Natural killer cell (primary cell): ENCODE results near the gene SMIM44. TPM values are rescaled to one million over a fixed set of nuclear protein-coding genes. Genes with fewer than 3 reads are reported as not detected.

Experiments used
- ATAC-seq, 3 donors: fragments of 150-1000 bp in 2 of 3; fragments of 200-7000 bp in 1 of 3; cut with Tn5 transposase; 1 replicate in 1 of 3; 2 replicates in 2 of 3; pipeline ENCODE4 v1.10.0; 2021; ENCODE audit warnings: mild to moderate bottlenecking in 2 of 3, moderate library complexity in 2 of 3
- DNase-seq, 2 donors: peaks; one replicate each; pipeline versions ENCODE4 v3.0.0 to v3.0.0-alpha.2; 2013 to 2021; ENCODE audit warnings: mixed read lengths in 1 of 2
- H3K27ac ChIP-seq: one replicate; pipeline ENCODE4 v1.5.1; 2013; ENCODE audit warnings: mild to moderate bottlenecking, low read length
- H3K27me3 ChIP-seq: one replicate; pipeline ENCODE4 v1.6.1; 2013; ENCODE audit warnings: low read length; ENCODE audit not compliant: control insufficient read depth, insufficient read depth
- H3K36me3 ChIP-seq: one replicate; pipeline ENCODE4 v1.6.1; 2013; ENCODE audit warnings: low read length; ENCODE audit not compliant: control insufficient read depth, insufficient read depth
- H3K4me1 ChIP-seq: one replicate; pipeline ENCODE4 v1.6.1; 2013; ENCODE audit warnings: low read length; ENCODE audit not compliant: control insufficient read depth, insufficient read depth
- H3K4me3 ChIP-seq: one replicate; pipeline ENCODE4 v1.5.1; 2013; ENCODE audit warnings: low read length
- H3K9me3 ChIP-seq: one replicate; pipeline ENCODE4 v1.6.1; 2013; ENCODE audit warnings: low read length; ENCODE audit not compliant: control insufficient read depth, insufficient read depth
- H3K27ac Mint-ChIP-seq, 2 donors: one replicate each; pipeline ENCODE4 v1.8.0; 2022; ENCODE audit warnings: mild to moderate bottlenecking in 2 of 2, mixed read lengths in 2 of 2, moderate library complexity in 1 of 2
- H3K27me3 Mint-ChIP-seq, 2 donors: one replicate each; pipeline ENCODE4 v1.8.0; 2022; ENCODE audit warnings: low read depth in 2 of 2, mixed read lengths in 2 of 2
- H3K36me3 Mint-ChIP-seq: one replicate; pipeline ENCODE4 v1.8.0; 2022; ENCODE audit warnings: mixed read lengths
- H3K4me1 Mint-ChIP-seq, 2 donors: one replicate each; pipeline ENCODE4 v1.8.0; 2022; ENCODE audit warnings: mixed read lengths in 2 of 2
- H3K4me3 Mint-ChIP-seq: one replicate; pipeline ENCODE4 v1.8.0; 2022; ENCODE audit warnings: mild to moderate bottlenecking, moderate library complexity, mixed read lengths
- H3K9me3 Mint-ChIP-seq, 2 donors: one replicate each; pipeline ENCODE4 v1.8.0; 2022; ENCODE audit warnings: mixed read lengths in 2 of 2
- WGBS: methylation state at CpG from one replicate; pipeline ENCODE4 v1.1.7; 2013; ENCODE audit warnings: missing lambda C conversion rate; ENCODE audit not compliant: insufficient coverage; 5-methylcytosine and 5-hydroxymethylcytosine counted together
- intact Hi-C: fragments of 100-400 bp; cut with micrococcal nuclease; formaldehyde crosslinking; loops from one replicate; pipeline ENCODE4 v1.14.2; 2022
- total RNA-seq, 4 donors: library from RNA; stranded (reverse); fragments of 120-200 nt in 1 of 4; gene quantifications; one replicate each; pipeline versions ENCODE4 v1.2.3 to v1.2.4, GENCODE V29; 2013 to 2022
- TF ChIP-seq, protein P1 (sequence below): fragments of 200-600 bp; IDR thresholded peaks from one replicate; pipeline ENCODE4 v1.8.0; 2022; ENCODE audit warnings: antibody characterized with exemption

SMIM44 gene
- total RNA-seq, 3 donors from 2014 or later (not counting 1 experiment from before 2014, with no cell fraction given), result not detected

DNA sequence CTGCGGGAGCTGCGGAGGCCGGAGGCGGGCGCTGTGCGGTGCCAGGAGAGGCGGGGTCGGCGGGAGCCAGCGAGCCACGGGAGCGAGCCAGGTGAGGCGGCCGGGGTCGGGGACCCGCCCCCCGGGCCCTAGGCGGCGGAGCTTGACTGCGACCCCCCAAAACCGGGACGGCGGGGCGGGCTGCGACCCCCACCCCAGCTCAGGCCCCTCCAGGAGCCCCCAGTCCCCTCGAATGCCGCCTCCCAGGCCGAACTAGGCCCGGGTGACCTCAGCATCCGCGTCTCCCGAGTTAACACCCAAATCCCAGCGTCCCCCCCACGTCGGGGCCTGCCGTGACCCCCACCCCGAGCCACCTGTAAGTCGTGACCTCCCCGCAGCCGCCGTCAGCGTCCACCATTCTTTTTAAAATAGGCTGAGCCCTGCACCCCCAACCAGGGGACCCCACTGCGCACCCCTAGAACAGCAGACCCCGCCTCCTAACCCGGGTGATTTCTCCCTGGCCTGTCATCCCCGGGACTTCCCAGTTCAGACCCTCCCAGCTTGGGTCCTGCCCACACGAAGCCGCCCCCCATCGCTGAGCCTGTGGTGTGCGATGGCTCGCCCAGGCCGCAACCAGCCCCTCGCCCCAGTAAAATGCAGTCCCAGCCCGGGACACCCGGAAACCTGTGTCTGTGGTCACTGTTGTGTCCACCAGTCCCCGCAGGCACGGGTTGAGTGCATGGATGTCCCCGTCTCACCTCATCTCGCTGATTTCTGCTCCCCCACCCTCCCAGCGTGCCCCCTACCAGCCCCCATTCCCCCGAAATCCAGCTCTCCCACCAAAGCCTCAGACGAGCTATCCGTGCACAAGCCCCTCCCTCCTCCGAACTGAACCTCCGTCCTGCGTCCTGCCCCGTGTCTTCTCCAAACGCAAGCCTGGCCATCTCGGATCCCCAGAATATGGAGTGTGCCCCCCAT is 23.4 kb upstream of the SMIM44 start:
- TF ChIP-seq, protein P1, sequence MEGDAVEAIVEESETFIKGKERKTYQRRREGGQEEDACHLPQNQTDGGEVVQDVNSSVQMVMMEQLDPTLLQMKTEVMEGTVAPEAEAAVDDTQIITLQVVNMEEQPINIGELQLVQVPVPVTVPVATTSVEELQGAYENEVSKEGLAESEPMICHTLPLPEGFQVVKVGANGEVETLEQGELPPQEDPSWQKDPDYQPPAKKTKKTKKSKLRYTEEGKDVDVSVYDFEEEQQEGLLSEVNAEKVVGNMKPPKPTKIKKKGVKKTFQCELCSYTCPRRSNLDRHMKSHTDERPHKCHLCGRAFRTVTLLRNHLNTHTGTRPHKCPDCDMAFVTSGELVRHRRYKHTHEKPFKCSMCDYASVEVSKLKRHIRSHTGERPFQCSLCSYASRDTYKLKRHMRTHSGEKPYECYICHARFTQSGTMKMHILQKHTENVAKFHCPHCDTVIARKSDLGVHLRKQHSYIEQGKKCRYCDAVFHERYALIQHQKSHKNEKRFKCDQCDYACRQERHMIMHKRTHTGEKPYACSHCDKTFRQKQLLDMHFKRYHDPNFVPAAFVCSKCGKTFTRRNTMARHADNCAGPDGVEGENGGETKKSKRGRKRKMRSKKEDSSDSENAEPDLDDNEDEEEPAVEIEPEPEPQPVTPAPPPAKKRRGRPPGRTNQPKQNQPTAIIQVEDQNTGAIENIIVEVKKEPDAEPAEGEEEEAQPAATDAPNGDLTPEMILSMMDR, result no peak
- WGBS, result under 1% methylated on average over 69 of the region's 69 CpGs
- H3K36me3 Mint-ChIP-seq, result no peaks in the 10 kb centered on the region
- peaks cover 39 to 49% of the 10 kb centered on the region in 2 donors for H3K4me1 Mint-ChIP-seq
- H3K9me3 ChIP-seq, result no peaks in the 10 kb centered on the region
- H3K36me3 ChIP-seq, result peaks cover 8% of the 10 kb centered on the region
- peak overlapping the region; percentile 97 to 98 for H3K27ac Mint-ChIP-seq
- H3K9me3 Mint-ChIP-seq, result no peaks in the 10 kb centered on the region
- intact Hi-C loops, result loop anchor here (2.0 kb wide), 1 partner anchor 66 kb away; the partner anchor contains the start of gene HMG20B
- no peaks in the 10 kb centered on the region for H3K27me3 ChIP-seq
- peak overlapping the region; percentile 71 for H3K27ac ChIP-seq
- H3K4me3 Mint-ChIP-seq, result peak overlapping the region; percentile 94
- H3K4me1 ChIP-seq, result peaks cover 51% of the 10 kb centered on the region
- ATAC-seq, result peak in 2 of 3 donors; percentile 14 to 17
- peak overlapping the region; percentile 84 for H3K4me3 ChIP-seq
- DNase-seq, result peak; percentile 45 to 62
- H3K27me3 Mint-ChIP-seq, result no peaks in the 10 kb centered on the region

DNA sequence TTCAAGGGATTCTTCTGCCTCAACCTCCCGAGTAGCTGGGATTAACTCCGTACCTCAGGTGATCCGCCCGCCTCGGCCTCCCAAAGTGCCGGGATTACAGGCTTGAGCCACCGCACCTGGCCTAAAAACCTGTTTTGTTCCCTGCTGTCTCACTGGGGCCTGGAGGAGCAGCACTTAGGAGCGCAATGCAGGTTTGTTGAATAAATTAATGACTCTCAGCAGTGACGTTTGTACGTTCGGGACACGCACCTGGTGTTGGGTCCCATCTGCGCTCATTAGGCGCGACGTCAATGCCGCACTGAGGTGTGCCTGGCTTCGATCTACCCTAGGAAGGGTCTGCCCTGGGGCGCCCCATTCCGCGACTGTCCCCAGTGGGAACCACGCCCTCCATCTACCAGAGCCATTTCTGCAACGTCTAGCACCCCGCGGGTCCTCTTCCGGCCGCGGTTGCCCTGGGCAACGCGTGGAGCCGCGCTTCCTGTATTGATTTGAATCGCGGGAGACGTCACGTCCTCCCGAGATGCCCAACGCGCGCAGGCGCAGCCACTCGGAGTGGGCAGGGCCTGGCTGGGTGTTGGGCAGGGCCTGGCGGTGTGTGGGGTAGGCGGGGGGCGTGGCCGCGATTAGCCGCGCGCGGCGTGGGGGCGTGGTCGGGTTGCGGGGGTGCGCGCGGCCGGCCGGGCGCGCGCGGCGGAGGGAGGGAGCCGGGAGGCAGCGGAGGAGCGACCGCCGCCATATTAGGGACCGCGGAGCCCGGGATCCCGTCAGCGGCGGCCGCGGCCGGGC is 22.6 kb upstream of the SMIM44 start, which contains the start of gene FZR1:
TSS of gene FZR1 (plus strand) at position 714 of the 786 bp plus-strand sequence. CDS start 16,679 bp downstream, outside the sequence.
- H3K4me1 Mint-ChIP-seq, result peaks cover 43 to 45% of the 10 kb centered on the region in 2 donors
- H3K27me3 ChIP-seq, result no peaks in the 10 kb centered on the region
- no peaks in the 10 kb centered on the region for H3K36me3 Mint-ChIP-seq
- H3K4me3 Mint-ChIP-seq, result peak within 1 kb of the TSS; percentile 94
- no peaks in the 10 kb centered on the region for H3K27me3 Mint-ChIP-seq
- peaks cover 3% of the 10 kb centered on the region for H3K36me3 ChIP-seq
- peak within 1 kb of the TSS; percentile 84 for H3K4me3 ChIP-seq
- intact Hi-C loops, result loop anchor here (2.0 kb wide), 1 partner anchor 67 kb away; the partner anchor contains the start of gene HMG20B
- H3K27ac Mint-ChIP-seq, result peak within 1 kb of the TSS; percentile 97 to 98
- H3K9me3 ChIP-seq, result no peaks in the 10 kb centered on the region
- peak; percentile 99 to 100 for DNase-seq
- peak; percentile 84 to 98 (median 88) for ATAC-seq
- TF ChIP-seq, protein P1, result no peak
- H3K9me3 Mint-ChIP-seq, result no peaks in the 10 kb centered on the region
- peaks cover 55% of the 10 kb centered on the region for H3K4me1 ChIP-seq
- peak within 1 kb of the TSS; percentile 89 for H3K27ac ChIP-seq
- WGBS, result 1% methylated on average over 79 of the region's 79 CpGs

GRCh38 chr19:3504735-3505134 is 21.5 kb upstream of the SMIM44 start:
- H3K27ac ChIP-seq, result no peak overlapping the region
- H3K27me3 Mint-ChIP-seq, result no peaks in the 10 kb centered on the region
- no peaks in the 10 kb centered on the region for H3K9me3 ChIP-seq
- peaks cover 48 to 49% of the 10 kb centered on the region in 2 donors for H3K4me1 Mint-ChIP-seq
- H3K4me1 ChIP-seq, result peaks cover 53% of the 10 kb centered on the region
- H3K9me3 Mint-ChIP-seq, result no peaks in the 10 kb centered on the region
- no peak for ATAC-seq
- no peaks in the 10 kb centered on the region for H3K36me3 ChIP-seq
- H3K36me3 Mint-ChIP-seq, result no peaks in the 10 kb centered on the region
- peak overlapping the region; percentile 97 to 98 for H3K27ac Mint-ChIP-seq
- WGBS, result 95% methylated on average over 5 of the region's 5 CpGs
- intact Hi-C loops, result no loop called here
- DNase-seq, result no peak
- H3K4me3 Mint-ChIP-seq, result no peak overlapping the region
- TF ChIP-seq, protein P1, result no peak
- no peak overlapping the region for H3K4me3 ChIP-seq
- no peaks in the 10 kb centered on the region for H3K27me3 ChIP-seq
